GM18526 (cell line): ENCODE measurements around the gene TMEM121.

Experiments used
- POLR2A ChIP-seq: IDR thresholded peaks from 3 replicates; pipeline ENCODE4 v1.6.1; 2011; ENCODE audit not compliant: insufficient read length; ENCODE audit errors: extremely low read depth

TMEM121 gene

GRCh38 chr14:105525861-105526775 lies at the start of gene TMEM121:
Gene TMEM121 (plus strand): TSS chr14:105526583. CDS start chr14:105528835, 2,252 bp downstream.
- TF ChIP-seq POLR2A: no peak

DNA sequence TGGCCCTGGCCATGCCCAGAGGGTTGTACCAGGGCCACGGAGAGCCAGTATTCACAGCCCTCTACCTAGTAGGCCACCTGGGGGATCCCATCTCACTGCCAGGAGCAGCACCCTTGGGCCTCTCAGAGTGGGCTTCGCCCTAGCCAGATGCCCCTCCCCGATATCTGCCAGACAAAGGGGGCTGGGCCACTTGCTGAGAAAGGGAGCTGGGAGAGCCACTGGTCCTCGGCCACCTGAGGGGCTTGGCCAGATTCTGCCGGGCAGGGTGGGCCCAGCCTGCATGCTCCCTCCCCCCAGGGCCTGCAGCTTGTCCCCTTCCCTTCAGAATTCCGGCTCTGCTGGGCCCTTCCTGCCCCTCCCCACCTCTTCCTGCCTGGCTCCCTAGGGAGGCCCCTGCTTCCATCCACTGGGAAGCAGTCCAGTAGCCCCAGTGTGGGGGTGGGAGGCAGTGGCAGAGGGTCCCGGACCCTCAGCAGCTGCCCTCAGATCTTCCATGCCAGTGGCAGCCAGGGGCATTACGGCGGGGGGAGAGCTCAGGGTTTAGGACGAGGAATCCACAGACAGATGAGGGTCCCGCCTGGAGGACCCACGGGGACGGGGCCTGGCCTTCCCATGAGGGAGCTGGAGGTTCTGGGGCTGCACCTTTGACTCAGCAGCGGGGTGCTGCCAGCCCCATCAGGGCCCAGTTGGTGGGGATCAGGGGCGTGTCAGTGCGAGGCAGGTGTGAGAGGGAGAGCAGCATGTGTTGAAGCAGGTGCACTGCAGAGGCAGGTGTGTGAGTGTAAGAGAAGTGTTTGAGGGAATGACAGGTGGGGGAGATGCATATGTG lies 49.3 kb upstream of the TMEM121 start:
- no peak for TF ChIP-seq POLR2A

GRCh38 chr14:105477660-105478397 lies 48.6 kb upstream of the TMEM121 start:
- TF ChIP-seq POLR2A: no peak

DNA sequence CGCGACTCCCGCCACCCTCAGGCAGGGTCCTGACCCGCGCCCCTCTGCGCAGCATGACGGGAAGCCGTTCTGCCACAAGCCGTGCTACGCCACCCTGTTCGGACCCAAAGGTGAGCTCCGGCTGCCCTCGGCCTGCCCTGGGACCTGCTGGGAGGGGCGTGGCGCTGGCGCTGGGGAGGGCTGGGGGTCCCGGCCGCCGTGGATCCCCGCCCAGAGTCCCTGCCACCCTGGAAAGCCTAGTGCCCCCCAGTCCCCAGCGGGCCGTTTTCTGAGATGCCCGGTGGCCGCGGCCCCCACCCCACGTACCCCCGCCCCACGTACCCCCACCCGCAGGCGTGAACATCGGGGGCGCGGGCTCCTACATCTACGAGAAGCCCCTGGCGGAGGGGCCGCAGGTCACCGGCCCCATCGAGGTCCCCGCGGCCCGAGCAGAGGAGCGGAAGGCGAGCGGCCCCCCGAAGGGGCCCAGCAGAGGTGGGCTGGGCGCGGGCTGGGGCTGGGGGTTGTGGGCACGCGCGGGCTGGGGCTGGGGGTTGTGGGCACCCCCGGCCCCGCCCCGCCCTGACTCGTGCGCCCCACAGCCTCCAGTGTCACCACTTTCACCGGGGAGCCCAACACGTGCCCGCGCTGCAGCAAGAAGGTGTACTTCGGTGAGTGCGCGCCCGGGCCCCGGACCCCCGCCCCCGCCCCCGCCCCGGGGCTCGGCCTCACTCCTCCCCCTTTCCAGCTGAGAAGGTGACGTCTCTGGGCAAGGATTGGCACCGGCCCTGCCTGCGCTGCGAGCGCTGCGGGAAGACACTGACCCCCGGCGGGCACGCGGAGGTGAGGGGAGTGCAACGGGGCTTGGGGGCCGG lies 47.8 kb upstream of the TMEM121 start:
- no peak for TF ChIP-seq POLR2A

- TF ChIP-seq POLR2A: no peak
Measured at GRCh38 chr14:105479431-105480158, 46.8 kb upstream of the TMEM121 start.

DNA sequence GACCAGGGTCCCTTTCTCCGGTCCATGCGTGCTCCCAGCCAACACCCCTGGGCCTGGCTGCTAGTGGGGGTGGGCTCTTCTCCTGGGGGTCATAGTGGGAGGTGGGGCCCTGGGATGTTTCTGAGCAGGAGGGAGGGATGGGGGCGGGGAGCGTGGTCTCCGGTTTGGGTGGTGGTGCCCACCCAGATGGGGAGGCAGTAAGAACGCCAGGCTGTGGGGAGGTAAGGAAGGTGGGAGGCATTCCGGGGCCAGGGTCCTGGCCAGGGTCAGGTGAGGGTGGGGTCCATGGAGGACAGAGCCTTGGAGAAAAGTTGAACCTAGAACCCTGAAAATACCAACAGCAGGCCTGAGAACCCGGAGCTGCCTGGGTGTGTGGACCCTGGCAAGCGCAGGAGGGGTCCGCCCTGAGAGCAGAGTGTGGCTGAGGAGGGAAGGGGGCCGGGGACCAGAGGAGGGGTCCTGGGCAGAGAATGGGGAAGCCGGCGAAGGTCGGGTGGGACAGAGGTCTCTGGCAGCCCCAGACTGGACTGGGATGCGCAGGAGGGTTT lies 46.1 kb upstream of the TMEM121 start:
- TF ChIP-seq POLR2A: no peak

DNA sequence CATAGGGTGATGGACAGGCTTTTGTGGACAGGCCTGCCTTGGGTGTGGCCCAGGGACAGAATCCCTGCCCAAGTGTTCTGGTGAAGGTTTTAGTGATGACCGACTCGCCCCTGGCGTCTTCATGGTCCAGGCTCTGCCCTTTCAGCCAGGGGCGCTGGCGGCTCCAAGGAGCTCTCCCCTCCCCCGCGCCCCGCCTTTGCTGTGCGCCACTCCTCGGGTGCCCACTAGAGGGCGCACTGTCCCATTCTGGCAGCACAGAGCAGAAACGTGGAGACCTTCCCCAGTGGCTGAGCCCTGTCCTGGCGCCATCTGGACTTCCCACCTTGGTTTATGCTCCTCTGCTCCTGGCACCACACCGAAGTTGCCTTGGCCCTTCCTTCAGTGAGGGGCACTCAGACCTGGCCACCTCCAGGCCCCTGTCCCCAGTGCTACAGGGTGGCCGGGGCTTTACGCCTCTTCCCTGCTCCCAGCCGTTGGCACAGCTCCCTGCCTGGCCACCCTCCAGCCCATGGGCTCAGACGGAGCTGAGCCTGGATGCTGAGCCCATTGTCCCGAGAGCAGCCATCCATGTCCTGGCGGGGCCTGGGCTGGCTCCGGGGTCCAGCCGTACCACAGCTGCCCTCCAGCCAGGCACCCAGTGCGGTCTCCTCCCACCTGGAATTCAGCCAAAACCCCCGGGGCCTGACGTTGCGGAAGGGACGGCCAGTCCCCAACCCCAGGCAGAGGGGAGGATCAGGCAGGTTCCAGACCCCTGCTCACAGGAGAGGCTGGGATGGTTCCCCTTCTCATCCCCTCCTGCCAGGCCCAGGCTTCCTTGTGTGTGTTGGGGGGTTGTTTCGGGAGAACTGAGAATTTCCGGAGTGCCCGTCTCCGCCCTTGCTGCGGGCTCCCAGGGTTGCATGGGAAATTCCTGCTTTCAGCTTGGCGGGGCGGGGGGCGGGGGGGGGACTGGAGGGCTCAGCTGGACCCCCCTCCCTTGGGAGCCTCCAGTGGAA lies 45.3 kb upstream of the TMEM121 start:
- peak; percentile 14 for TF ChIP-seq POLR2A

- no peak for TF ChIP-seq POLR2A
Measured at GRCh38 chr14:105481886-105482457, 44.4 kb upstream of the TMEM121 start.

DNA sequence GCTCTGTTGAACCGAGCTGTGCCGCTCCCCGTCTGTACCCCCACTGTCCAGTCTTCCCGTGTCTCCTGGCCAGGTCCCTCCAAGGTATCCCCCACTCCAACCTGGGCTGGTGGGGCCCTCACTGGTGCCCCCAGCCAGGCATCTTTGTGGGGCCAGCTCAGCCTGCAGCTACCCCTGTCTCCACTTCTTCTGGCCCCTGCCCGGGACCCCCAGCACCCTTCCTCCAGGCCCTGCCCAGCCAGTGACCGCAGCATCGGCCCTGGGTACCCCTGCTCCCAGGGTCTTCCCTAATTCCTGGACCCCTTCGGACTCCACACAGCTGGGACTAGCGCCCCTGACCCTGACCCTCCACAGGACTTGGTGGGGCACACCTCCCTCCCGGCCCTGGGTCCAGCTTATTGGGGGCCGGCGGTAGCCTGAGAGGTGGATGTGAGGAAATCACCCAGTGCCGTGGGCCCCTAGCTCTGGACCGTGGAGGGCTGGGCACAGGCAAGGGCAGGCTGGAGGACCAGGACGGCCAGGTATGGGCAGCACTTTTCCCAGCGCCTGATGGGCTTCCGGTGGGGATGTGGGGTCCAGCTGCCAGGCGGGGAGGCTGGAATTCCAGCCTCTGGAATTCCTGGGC lies 43.8 kb upstream of the TMEM121 start:
- TF ChIP-seq POLR2A: no peak

- TF ChIP-seq POLR2A: no peak
Measured at GRCh38 chr14:105483300-105484068, 42.9 kb upstream of the TMEM121 start.

- TF ChIP-seq POLR2A: no peak
Measured at GRCh38 chr14:105484069-105484996, 42.0 kb upstream of the TMEM121 start.
